Esophagus muscularis mucosa (tissue), 3 donors: ENCODE data around the gene NDFIP1.

ENCODE experiments used
- POLR2A ChIP-seq: fragments of 450-650 bp; IDR thresholded peaks from one replicate; pipeline ENCODE4 v1.6.1; 2017; ENCODE audit warnings: antibody characterized with exemption, moderate library complexity, mild to moderate bottlenecking, low read depth
- POLR2AphosphoS5 ChIP-seq, 2 donors: sonication (generic); formaldehyde crosslinking; IDR thresholded peaks; one replicate each; pipeline ENCODE4 v1.6.1; 2017; ENCODE audit warnings: antibody characterized with exemption in 2 of 2
- TF ChIP-seq, protein P1 (sequence below), 3 experiments: fragments of 200-600 bp in 2 of 3; fragments of 450-650 bp in 1 of 3; sonication (generic) in 2 of 3; IDR thresholded peaks; one replicate each; pipeline ENCODE4 v1.5.1; 2017 to 2019; ENCODE audit warnings: antibody characterized with exemption in 3 of 3, mild to moderate bottlenecking in 2 of 3, moderate library complexity in 1 of 3

DNA sequence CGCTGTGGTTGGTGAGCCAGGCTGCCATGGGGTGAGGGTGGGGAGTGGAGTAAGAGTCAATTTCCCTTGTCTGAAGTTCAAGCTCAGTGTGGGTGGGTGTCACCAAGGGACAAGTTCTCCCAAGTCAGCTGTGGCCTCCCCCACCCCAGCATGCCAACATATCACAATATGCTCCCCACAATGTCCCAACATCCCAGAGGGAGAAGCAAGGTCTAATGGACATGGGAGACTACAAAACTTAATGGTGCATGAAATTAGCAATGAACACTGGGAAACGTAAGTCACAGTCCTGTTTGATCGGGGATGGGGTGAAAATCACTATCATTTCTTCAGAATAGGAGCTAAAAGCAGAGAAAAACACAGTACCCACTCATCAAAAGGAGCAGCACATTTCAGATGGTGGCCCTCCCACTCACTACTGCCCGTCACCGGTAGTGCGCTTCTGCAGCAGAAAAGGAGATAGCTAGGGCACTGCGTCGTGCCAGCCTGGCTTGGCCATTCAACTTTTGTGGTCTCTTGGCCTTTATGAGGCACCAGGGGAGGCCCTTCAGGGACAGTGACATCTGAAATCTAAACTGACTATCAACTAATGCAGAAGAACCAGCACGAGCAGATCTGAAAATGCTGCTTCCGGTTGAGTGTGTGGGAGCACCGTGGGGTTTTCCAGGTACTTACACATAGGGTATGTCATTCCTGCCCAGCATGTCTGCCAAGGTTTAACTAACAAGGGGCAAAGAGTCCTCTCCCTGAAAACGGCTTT lies 20.5 kb upstream of the NDFIP1 start:
- TF ChIP-seq, protein P1, sequence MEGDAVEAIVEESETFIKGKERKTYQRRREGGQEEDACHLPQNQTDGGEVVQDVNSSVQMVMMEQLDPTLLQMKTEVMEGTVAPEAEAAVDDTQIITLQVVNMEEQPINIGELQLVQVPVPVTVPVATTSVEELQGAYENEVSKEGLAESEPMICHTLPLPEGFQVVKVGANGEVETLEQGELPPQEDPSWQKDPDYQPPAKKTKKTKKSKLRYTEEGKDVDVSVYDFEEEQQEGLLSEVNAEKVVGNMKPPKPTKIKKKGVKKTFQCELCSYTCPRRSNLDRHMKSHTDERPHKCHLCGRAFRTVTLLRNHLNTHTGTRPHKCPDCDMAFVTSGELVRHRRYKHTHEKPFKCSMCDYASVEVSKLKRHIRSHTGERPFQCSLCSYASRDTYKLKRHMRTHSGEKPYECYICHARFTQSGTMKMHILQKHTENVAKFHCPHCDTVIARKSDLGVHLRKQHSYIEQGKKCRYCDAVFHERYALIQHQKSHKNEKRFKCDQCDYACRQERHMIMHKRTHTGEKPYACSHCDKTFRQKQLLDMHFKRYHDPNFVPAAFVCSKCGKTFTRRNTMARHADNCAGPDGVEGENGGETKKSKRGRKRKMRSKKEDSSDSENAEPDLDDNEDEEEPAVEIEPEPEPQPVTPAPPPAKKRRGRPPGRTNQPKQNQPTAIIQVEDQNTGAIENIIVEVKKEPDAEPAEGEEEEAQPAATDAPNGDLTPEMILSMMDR (IDR thresholded peaks at IDR 0.05): no peak
- no peak for TF ChIP-seq POLR2AphosphoS5 (IDR thresholded peaks at IDR 0.05)
- no peak for TF ChIP-seq POLR2A
